ENCODE results near the gene SLFN5. TPM values are rescaled to one million over a fixed set of nuclear protein-coding genes. Genes with fewer than 3 reads are reported as not detected.
"Not testable (repeated sequence)": the region's sequence is repeated elsewhere in the genome, so short reads cannot be mapped to it uniquely, and the experiment has no call there.

SLFN5 gene
- polyA plus RNA-seq, 4 donors: 11.5 to 17.6 (median 15.3) TPM

GRCh38 chr17:35287286-35287811 is 44.5 kb downstream of the SLFN5 start:
- DNase-seq (ENCODE audit: low read depth in 4 of 4, low spot score in 3 of 4): no peak

GRCh38 chr17:35289222-35289621 is 46.4 kb downstream of the SLFN5 start:
- no peak for DNase-seq (ENCODE audit: low read depth in 4 of 4, low spot score in 3 of 4)

GRCh38 chr17:35291802-35292201 is 48.9 kb downstream of the SLFN5 start:
- DNase-seq (ENCODE audit: low read depth in 4 of 4, low spot score in 3 of 4): no peak

GRCh38 chr17:35293151-35293847 is 50.4 kb downstream of the SLFN5 start:
- no peak for DNase-seq (ENCODE audit: low read depth in 4 of 4, low spot score in 3 of 4)

GRCh38 chr17:35294756-35295155 is 51.9 kb downstream of the SLFN5 start:
- DNase-seq (ENCODE audit: low read depth in 4 of 4, low spot score in 3 of 4): no peak

GRCh38 chr17:35295686-35296085 is 52.8 kb downstream of the SLFN5 start:
- no peak for DNase-seq (ENCODE audit: low read depth in 4 of 4, low spot score in 3 of 4)

GRCh38 chr17:35297666-35298065 is 54.8 kb downstream of the SLFN5 start:
- no peak for DNase-seq (ENCODE audit: low read depth in 4 of 4, low spot score in 3 of 4)

GRCh38 chr17:35298639-35299038 is 55.8 kb downstream of the SLFN5 start:
- DNase-seq (ENCODE audit: low read depth in 4 of 4, low spot score in 3 of 4): no peak

- peak in 3 of 4 donors; percentile 18 to 38 (median 23) for DNase-seq (ENCODE audit: low read depth in 4 of 4, low spot score in 3 of 4)
These were observed 56.3 kb downstream of the SLFN5 start for GRCh38 chr17:35299135-35299534.

GRCh38 chr17:35309345-35309744 is 66.5 kb downstream of the SLFN5 start:
- not testable (repeated sequence) for DNase-seq (ENCODE audit: low read depth in 4 of 4, low spot score in 3 of 4)

GRCh38 chr17:35312346-35312745 is 69.5 kb downstream of the SLFN5 start:
- DNase-seq (ENCODE audit: low read depth in 4 of 4, low spot score in 3 of 4): no peak

- peak; percentile 55 to 57 (median 56) for DNase-seq (ENCODE audit: low read depth in 4 of 4, low spot score in 3 of 4)
These were observed 70.2 kb downstream of the SLFN5 start for GRCh38 chr17:35312790-35313711.

- no peak for DNase-seq (ENCODE audit: low read depth in 4 of 4, low spot score in 3 of 4)
These were observed 71.1 kb downstream of the SLFN5 start for GRCh38 chr17:35313875-35314409.

- no peak for DNase-seq (ENCODE audit: low read depth in 4 of 4, low spot score in 3 of 4)
These were observed 71.7 kb downstream of the SLFN5 start for GRCh38 chr17:35314415-35315216.

- no peak for DNase-seq (ENCODE audit: low read depth in 4 of 4, low spot score in 3 of 4)
These were observed 72.4 kb downstream of the SLFN5 start for GRCh38 chr17:35315283-35315682.

GRCh38 chr17:35315971-35316370 is 73.1 kb downstream of the SLFN5 start:
- DNase-seq (ENCODE audit: low read depth in 4 of 4, low spot score in 3 of 4): no peak

- no peak for DNase-seq (ENCODE audit: low read depth in 4 of 4, low spot score in 3 of 4)
These were observed 79.9 kb downstream of the SLFN5 start for GRCh38 chr17:35322749-35323148.
